ENCODE measurements around the gene SLC22A7. TPM values are rescaled to one million over a fixed set of nuclear protein-coding genes. Genes with fewer than 3 reads are reported as not detected.

Gene SLC22A7
- total RNA-seq, 2 donors from 2014 or later: not detected

- no peak for ATAC-seq
- Histone ChIP-seq H3K4me1 (peaks cover 7% of the 10 kb centered on the region), H3K9me3 (no peaks in the 10 kb centered on the region), H3K4me3 (no peak overlapping the region), H3K36me3 (replicated peaks in 1 of 2; ENCODE audit: insufficient read depth in 1 of 2, low read depth in 2 of 2) (no peaks in the 10 kb centered on the region), H3K27me3 (no peaks in the 10 kb centered on the region), H3K27ac (no peak overlapping the region)
- DNase-seq: no peak
- TF ChIP-seq CTCF (IDR thresholded peaks at IDR 0.05) (no peak), POLR2A (IDR thresholded peaks at IDR 0.05) (no peak)
- intact Hi-C loops (cut with DNase I): no loop called here
- WGBS, 2 donors: 93 to 95% methylated on average over 3 to 6 of the region's 6 CpGs
These were observed 20.8 kb upstream of the SLC22A7 start for GRCh38 chr6:43277306-43277642.

- no peak for ATAC-seq
- no peaks in the 10 kb centered on the region for H3K9me3 ChIP-seq
- intact Hi-C loops (cut with DNase I): no loop called here
- peaks cover 7% of the 10 kb centered on the region for H3K4me1 ChIP-seq
- no peaks in the 10 kb centered on the region for H3K36me3 ChIP-seq (replicated peaks in 1 of 2; ENCODE audit: insufficient read depth in 1 of 2, low read depth in 2 of 2)
- no peaks in the 10 kb centered on the region for H3K27me3 ChIP-seq
- no peak for TF ChIP-seq POLR2A (IDR thresholded peaks at IDR 0.05)
- TF ChIP-seq CTCF (IDR thresholded peaks at IDR 0.05): no peak
- H3K27ac ChIP-seq: no peak overlapping the region
- 82 to 85% methylated on average over 13 of the region's 13 CpGs for WGBS, 2 donors
- DNase-seq: no peak
- H3K4me3 ChIP-seq: no peak overlapping the region
These were observed 20.2 kb upstream of the SLC22A7 start for GRCh38 chr6:43277643-43278523.

GRCh38 chr6:43278524-43279078 is 19.5 kb upstream of the SLC22A7 start:
- DNase-seq (no peak), ATAC-seq (no peak)
- no peak overlapping the region for H3K4me3 ChIP-seq
- 75% methylated on average over 4 of the region's 4 CpGs for WGBS, 2 donors
- TF ChIP-seq POLR2A (IDR thresholded peaks at IDR 0.05) (no peak), CTCF (IDR thresholded peaks at IDR 0.05) (no peak)
- no peaks in the 10 kb centered on the region for H3K36me3 ChIP-seq (replicated peaks in 1 of 2; ENCODE audit: insufficient read depth in 1 of 2, low read depth in 2 of 2)
- peaks cover 7% of the 10 kb centered on the region for H3K4me1 ChIP-seq
- no peaks in the 10 kb centered on the region for H3K9me3 ChIP-seq
- intact Hi-C loops (cut with DNase I): no loop called here
- H3K27ac ChIP-seq: no peak overlapping the region
- no peaks in the 10 kb centered on the region for H3K27me3 ChIP-seq

- H3K4me1 ChIP-seq: peaks cover 7% of the 10 kb centered on the region
- TF ChIP-seq CTCF (IDR thresholded peaks at IDR 0.05) (no peak), POLR2A (IDR thresholded peaks at IDR 0.05) (no peak)
- no peaks in the 10 kb centered on the region for H3K36me3 ChIP-seq (replicated peaks in 1 of 2; ENCODE audit: insufficient read depth in 1 of 2, low read depth in 2 of 2)
- H3K4me3 ChIP-seq: no peak overlapping the region
- WGBS, 2 donors: 50 to 75% methylated on average over 2 of the region's 2 CpGs
- no peaks in the 10 kb centered on the region for H3K9me3 ChIP-seq
- no peaks in the 10 kb centered on the region for H3K27me3 ChIP-seq
- ATAC-seq (no peak), DNase-seq (no peak)
- H3K27ac ChIP-seq: no peak overlapping the region
- intact Hi-C loops (cut with DNase I): no loop called here
These were observed 17.8 kb upstream of the SLC22A7 start for GRCh38 chr6:43280234-43280633.
